Peyer's patch (tissue), 4 donors: ENCODE measurements around the gene RMND1. TPM values are rescaled to one million over a fixed set of nuclear protein-coding genes. Genes with fewer than 3 reads are reported as not detected.
A peak's percentile ranks its signal among the peaks of the same experiment; 100 is the strongest.

Experiments used
- DNase-seq, 3 donors: peaks; one replicate each; pipeline ENCODE4 v3.0.0-alpha.2; 2017 to 2019
- H3K27ac ChIP-seq, 4 donors: fragments of 200-600 bp; sonication (generic); one replicate each; pipeline ENCODE4 v1.5.1; 2016 to 2019
- H3K27me3 ChIP-seq, 2 donors: fragments of 200-600 bp; sonication (generic); one replicate each; pipeline ENCODE4 v1.5.1; 2019
- H3K36me3 ChIP-seq, 3 donors: fragments of 200-600 bp; sonication (generic); one replicate each; pipeline ENCODE4 v1.5.1; 2016 to 2019
- H3K4me1 ChIP-seq, 4 donors: fragments of 200-600 bp; sonication (generic); one replicate each; pipeline ENCODE4 v1.5.1; 2016 to 2019
- H3K4me3 ChIP-seq, 4 donors: fragments of 200-600 bp; sonication (generic); 1 replicate in 3 of 4; 2 replicates in 1 of 4; pipeline ENCODE4 v1.5.1; 2016 to 2019; ENCODE audit warnings: mild to moderate bottlenecking in 1 of 4
- H3K9me3 ChIP-seq, 4 donors: fragments of 200-600 bp; sonication (generic); one replicate each; pipeline ENCODE4 v1.5.1; 2016 to 2019; ENCODE audit warnings: mild to moderate bottlenecking in 1 of 4
- CTCF ChIP-seq, 6 experiments: fragments of 450-650 bp in 4 of 6; fragments of 200-600 bp in 2 of 6; sonication (generic) in 1 of 6; IDR thresholded peaks; one replicate each; pipeline ENCODE4 v1.5.1; 2017 to 2019; ENCODE audit warnings: antibody characterized with exemption in 6 of 6, mild to moderate bottlenecking in 3 of 6, moderate library complexity in 1 of 6
- POLR2A ChIP-seq, 2 donors: fragments of 450-650 bp; IDR thresholded peaks; one replicate each; pipeline ENCODE4 v1.5.1; 2017; ENCODE audit warnings: antibody characterized with exemption in 2 of 2, mild to moderate bottlenecking in 2 of 2, moderate library complexity in 2 of 2
- total RNA-seq, 4 donors: library from RNA; depleted of rRNA; stranded (reverse); fragments of >200 nt; gene quantifications; one replicate each; pipeline ENCODE4 v1.1.0, GENCODE V29; 2016

Gene RMND1
- total RNA-seq, 4 donors from 2014 or later = 18.2 to 50.3 (median 35.6) TPM

- Histone ChIP-seq H3K4me1 (peaks cover 0 to 21% (median 5%) of the 10 kb centered on the region in 4 donors), H3K27ac (no peak overlapping the region), H3K9me3 (no peaks in the 10 kb centered on the region), H3K27me3 (no peaks in the 10 kb centered on the region), H3K36me3 (no peaks in the 10 kb centered on the region), H3K4me3 (no peak overlapping the region)
- TF ChIP-seq CTCF (IDR thresholded peaks at IDR 0.05) = no peak
- no peak for TF ChIP-seq POLR2A (IDR thresholded peaks at IDR 0.05)
- no peak for DNase-seq
Measured at GRCh38 chr6:151381722-151382121, 70.2 kb downstream of the RMND1 start.

GRCh38 chr6:151380848-151381205, 71.1 kb downstream of the RMND1 start:
- Histone ChIP-seq H3K27ac (peak overlapping the region in 3 of 4 donors; percentile 60 to 66 (median 64)), H3K9me3 (no peaks in the 10 kb centered on the region), H3K36me3 (no peaks in the 10 kb centered on the region), H3K4me1 (peaks cover 0 to 21% (median 5%) of the 10 kb centered on the region in 4 donors), H3K4me3 (peak overlapping the region in 1 of 4 donors; percentile 31), H3K27me3 (no peaks in the 10 kb centered on the region)
- TF ChIP-seq CTCF (IDR thresholded peaks at IDR 0.05) = no peak
- no peak for TF ChIP-seq POLR2A (IDR thresholded peaks at IDR 0.05)
- no peak for DNase-seq

GRCh38 chr6:151379933-151380847, 71.7 kb downstream of the RMND1 start:
- peaks cover 0 to 16% (median 5%) of the 10 kb centered on the region in 4 donors for H3K4me1 ChIP-seq
- H3K4me3 ChIP-seq = peak overlapping the region in 2 of 4 donors; percentile 29 to 31
- H3K9me3 ChIP-seq = no peaks in the 10 kb centered on the region
- no peaks in the 10 kb centered on the region for H3K36me3 ChIP-seq
- no peaks in the 10 kb centered on the region for H3K27me3 ChIP-seq
- no peak for TF ChIP-seq CTCF (IDR thresholded peaks at IDR 0.05)
- no peak for TF ChIP-seq POLR2A (IDR thresholded peaks at IDR 0.05)
- no peak for DNase-seq
- H3K27ac ChIP-seq = peak overlapping the region; percentile 47 to 66 (median 62)

- TF ChIP-seq POLR2A (IDR thresholded peaks at IDR 0.05) (no peak), CTCF (IDR thresholded peaks at IDR 0.05) (no peak)
- H3K36me3 ChIP-seq = peaks cover 0 to 6% (median 0%) of the 10 kb centered on the region in 3 donors
- no peaks in the 10 kb centered on the region for H3K27me3 ChIP-seq
- H3K4me3 ChIP-seq = no peak overlapping the region
- no peak for DNase-seq
- H3K9me3 ChIP-seq = no peaks in the 10 kb centered on the region
- no peak overlapping the region for H3K27ac ChIP-seq
- H3K4me1 ChIP-seq = peaks cover 0 to 7% (median 0%) of the 10 kb centered on the region in 4 donors
Measured at GRCh38 chr6:151377095-151377494, 74.8 kb downstream of the RMND1 start.

GRCh38 chr6:151376440-151376839, 75.5 kb downstream of the RMND1 start:
- H3K4me3 ChIP-seq = no peak overlapping the region
- DNase-seq = no peak
- no peaks in the 10 kb centered on the region for H3K27me3 ChIP-seq
- no peak overlapping the region for H3K27ac ChIP-seq
- H3K36me3 ChIP-seq = peaks cover 0 to 12% (median 0%) of the 10 kb centered on the region in 3 donors
- H3K4me1 ChIP-seq = peaks cover 0 to 7% (median 0%) of the 10 kb centered on the region in 4 donors
- no peak for TF ChIP-seq POLR2A (IDR thresholded peaks at IDR 0.05)
- no peaks in the 10 kb centered on the region for H3K9me3 ChIP-seq

GRCh38 chr6:151375833-151376232, 76.1 kb downstream of the RMND1 start:
- H3K36me3 ChIP-seq = peaks cover 0 to 17% (median 0%) of the 10 kb centered on the region in 3 donors
- no peak for DNase-seq
- peaks cover 0 to 7% (median 0%) of the 10 kb centered on the region in 4 donors for H3K4me1 ChIP-seq
- no peaks in the 10 kb centered on the region for H3K9me3 ChIP-seq
- H3K4me3 ChIP-seq = no peak overlapping the region
- TF ChIP-seq POLR2A (IDR thresholded peaks at IDR 0.05) (no peak), CTCF (IDR thresholded peaks at IDR 0.05) (no peak)
- no peaks in the 10 kb centered on the region for H3K27me3 ChIP-seq
- H3K27ac ChIP-seq = no peak overlapping the region
